CD4-positive, alpha-beta memory T cell (primary cell): ENCODE results near the gene BICC1. TPM values are rescaled to one million over a fixed set of nuclear protein-coding genes. Genes with fewer than 3 reads are reported as not detected.

ENCODE experiments used
- CTCF ChIA-PET: fragments of 350-600 bp; sonication (Branson Sonifier 250); formaldehyde crosslinking; loops from one replicate; lab custom pipeline; 2021; ENCODE audit warnings: inconsistent platforms; ENCODE audit not compliant: partially characterized antibody; lab: Charles Lee
- POLR2A ChIA-PET: fragments of 350-600 bp; sonication (Branson Sonifier 250); formaldehyde crosslinking; loops from one replicate; lab custom pipeline; 2021; ENCODE audit not compliant: partially characterized antibody; lab: Charles Lee
- DNase-seq, 5 donors: peaks; one replicate each; pipeline versions ENCODE4 v3.0.0 to v3.0.0-alpha.2; 2020 to 2022; ENCODE audit warnings: mixed read lengths in 1 of 5
- H3K27ac ChIP-seq: one replicate; pipeline ENCODE4 v1.7.0; 2013; ENCODE audit warnings: low read depth, low read length
- H3K27me3 ChIP-seq: 2 replicates; pipeline ENCODE4 v1.7.0; 2013; ENCODE audit warnings: mild to moderate bottlenecking, low read length, moderate library complexity; ENCODE audit not compliant: insufficient read depth
- H3K36me3 ChIP-seq: 2 replicates; pipeline ENCODE4 v1.7.0; 2013; ENCODE audit warnings: mild to moderate bottlenecking, low read length, moderate library complexity; ENCODE audit not compliant: insufficient read depth
- H3K4me1 ChIP-seq: 2 replicates; pipeline ENCODE4 v1.7.0; 2013; ENCODE audit warnings: mild to moderate bottlenecking, low read length, moderate library complexity; ENCODE audit not compliant: insufficient read depth
- H3K4me3 ChIP-seq, 2 donors: one replicate each; pipeline ENCODE4 v1.7.0; 2013; ENCODE audit warnings: low read length in 2 of 2, mild to moderate bottlenecking in 1 of 2
- H3K9me3 ChIP-seq, 2 donors: one replicate each; pipeline ENCODE4 v1.7.0; 2013; ENCODE audit warnings: low read length in 2 of 2, control low read depth in 1 of 2; ENCODE audit not compliant: control insufficient read depth in 1 of 2
- H3K27ac Mint-ChIP-seq, 7 donors: one replicate each; pipeline ENCODE4 v1.8.0; 2020 to 2021; ENCODE audit warnings: mixed read lengths in 7 of 7, mild to moderate bottlenecking in 6 of 7, inconsistent platforms in 3 of 7, moderate library complexity in 3 of 7
- H3K27me3 Mint-ChIP-seq, 2 donors: one replicate each; pipeline ENCODE4 v1.8.0; 2020 to 2021; ENCODE audit warnings: mixed read lengths in 2 of 2
- H3K36me3 Mint-ChIP-seq, 2 donors: one replicate each; pipeline ENCODE4 v1.8.0; 2020 to 2021; ENCODE audit warnings: mixed read lengths in 2 of 2, inconsistent platforms in 1 of 2, mild to moderate bottlenecking in 1 of 2
- H3K4me1 Mint-ChIP-seq, 4 donors: one replicate each; pipeline ENCODE4 v1.8.0; 2020 to 2021; ENCODE audit warnings: mixed read lengths in 4 of 4, mild to moderate bottlenecking in 1 of 4
- H3K4me3 Mint-ChIP-seq, 8 donors: one replicate each; pipeline ENCODE4 v1.8.0; 2020 to 2021; ENCODE audit warnings: mixed read lengths in 8 of 8, mild to moderate bottlenecking in 7 of 8, moderate library complexity in 6 of 8, inconsistent platforms in 3 of 8
- H3K9me3 Mint-ChIP-seq, 8 donors: one replicate each; pipeline ENCODE4 v1.8.0; 2020 to 2021; ENCODE audit warnings: mixed read lengths in 8 of 8, mild to moderate bottlenecking in 5 of 8, inconsistent platforms in 3 of 8, moderate library complexity in 1 of 8
- intact Hi-C: fragments of 100-400 bp; cut with micrococcal nuclease; formaldehyde crosslinking; loops from one replicate; pipeline ENCODE4 v1.15.1; 2023
- polyA plus RNA-seq, 2 donors: library from polyadenylated mRNA; unstranded; fragments of 300-500 nt; fragmentation: Illumina TruSeq; gene quantifications; one replicate each; pipeline ENCODE4 v1.2.3, GENCODE V29; 2021
- total RNA-seq, 2 experiments: library from RNA; stranded (reverse); gene quantifications; one replicate each; pipeline ENCODE4 v1.2.3, GENCODE V29; 2021

BICC1 gene
- total and polyA plus RNA-seq, 4 experiments from 2014 or later = not detected

DNA sequence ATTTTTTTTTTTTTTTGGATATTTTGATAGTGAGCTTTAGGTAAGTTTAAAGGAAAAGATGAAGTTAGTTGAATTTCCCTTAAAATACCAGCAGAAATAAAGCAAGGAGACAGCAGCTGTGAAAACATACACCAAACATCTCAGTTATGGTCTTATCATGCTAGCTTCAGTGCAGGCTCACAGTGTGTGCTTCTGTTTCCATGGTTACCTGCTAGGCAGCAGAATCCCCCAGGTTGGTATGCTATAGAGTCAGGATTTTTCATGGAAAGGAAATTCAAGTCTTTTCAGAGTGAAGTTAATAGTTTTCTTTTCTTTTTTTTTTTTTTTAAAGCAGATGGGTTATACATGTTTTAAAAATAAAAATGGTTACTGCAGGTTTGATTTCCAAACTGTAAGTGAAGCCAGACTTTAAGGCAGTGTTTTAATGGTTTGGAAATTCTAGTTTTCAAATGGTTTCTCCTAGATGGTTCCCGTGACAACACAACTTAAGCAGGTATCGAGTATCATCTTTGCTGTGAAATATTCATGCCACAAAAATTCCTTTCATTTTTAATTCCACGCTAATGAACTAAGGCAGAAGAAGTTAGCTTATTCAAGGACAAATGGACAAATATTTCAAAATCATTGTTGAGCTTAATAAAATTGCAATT, 230.9 kb downstream of the BICC1 start:
- no peaks in the 10 kb centered on the region for H3K36me3 ChIP-seq
- H3K4me3 Mint-ChIP-seq = no peak overlapping the region
- no peak for DNase-seq
- H3K4me3 ChIP-seq = no peak overlapping the region
- no peaks in the 10 kb centered on the region for H3K36me3 Mint-ChIP-seq
- H3K9me3 ChIP-seq = no peaks in the 10 kb centered on the region
- no peaks in the 10 kb centered on the region for H3K4me1 Mint-ChIP-seq
- peaks cover 0 to 2% (median 0%) of the 10 kb centered on the region in 8 donors for H3K9me3 Mint-ChIP-seq
- peaks cover 2% of the 10 kb centered on the region in 2 donors for H3K27me3 Mint-ChIP-seq
- no peaks in the 10 kb centered on the region for H3K27me3 ChIP-seq
- H3K4me1 ChIP-seq = no peaks in the 10 kb centered on the region
- H3K27ac ChIP-seq = no peak overlapping the region
- ChIA-PET POLR2A (no interaction called here), CTCF (no interaction called here)
- no peak overlapping the region for H3K27ac Mint-ChIP-seq
- intact Hi-C loops = no loop called here

DNA sequence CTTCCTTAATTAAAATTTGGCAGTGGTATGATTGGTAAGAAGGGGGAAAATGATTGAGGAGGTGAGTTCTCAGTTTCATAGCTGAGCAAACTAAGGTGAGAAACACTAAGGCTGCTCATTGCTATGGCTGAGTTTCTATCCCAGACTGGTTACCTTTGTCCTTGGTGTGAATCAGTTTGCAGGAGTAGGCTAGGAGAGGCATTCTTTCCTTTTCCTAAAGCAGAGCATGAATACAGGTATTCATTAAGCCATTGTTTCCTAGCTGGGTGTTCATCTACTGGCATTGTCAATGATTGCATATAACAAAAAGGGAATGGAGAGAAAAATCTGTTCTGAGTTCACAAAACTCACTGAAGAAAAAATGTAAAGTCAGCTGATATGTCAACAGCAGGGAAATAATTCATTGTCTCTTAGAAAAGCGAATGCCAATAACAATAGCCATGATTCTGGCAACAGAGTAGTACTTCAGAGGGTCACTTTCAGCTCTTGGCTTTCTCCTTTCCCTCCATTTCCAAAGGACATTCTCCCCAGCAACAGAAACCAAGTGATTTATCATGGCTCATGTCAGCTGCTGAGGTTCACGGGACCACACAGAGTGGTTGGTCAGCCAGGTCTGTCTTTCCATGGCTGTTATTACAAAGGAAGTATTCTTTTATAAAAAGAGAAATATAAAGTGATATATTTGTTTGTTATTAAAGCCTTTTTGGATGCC, 234.0 kb downstream of the BICC1 start:
- ChIA-PET POLR2A (no interaction called here), CTCF (no interaction called here)
- Histone ChIP-seq H3K4me3 (no peak overlapping the region), H3K27ac (no peak overlapping the region), H3K4me1 (no peaks in the 10 kb centered on the region), H3K27me3 (no peaks in the 10 kb centered on the region), H3K36me3 (no peaks in the 10 kb centered on the region), H3K9me3 (no peaks in the 10 kb centered on the region)
- H3K4me1 Mint-ChIP-seq = no peaks in the 10 kb centered on the region
- H3K27me3 Mint-ChIP-seq = peaks cover 0 to 2% of the 10 kb centered on the region in 2 donors
- no peak overlapping the region for H3K27ac Mint-ChIP-seq
- H3K36me3 Mint-ChIP-seq = no peaks in the 10 kb centered on the region
- no peak overlapping the region for H3K4me3 Mint-ChIP-seq
- H3K9me3 Mint-ChIP-seq = no peaks in the 10 kb centered on the region
- intact Hi-C loops = no loop called here
- no peak for DNase-seq

DNA sequence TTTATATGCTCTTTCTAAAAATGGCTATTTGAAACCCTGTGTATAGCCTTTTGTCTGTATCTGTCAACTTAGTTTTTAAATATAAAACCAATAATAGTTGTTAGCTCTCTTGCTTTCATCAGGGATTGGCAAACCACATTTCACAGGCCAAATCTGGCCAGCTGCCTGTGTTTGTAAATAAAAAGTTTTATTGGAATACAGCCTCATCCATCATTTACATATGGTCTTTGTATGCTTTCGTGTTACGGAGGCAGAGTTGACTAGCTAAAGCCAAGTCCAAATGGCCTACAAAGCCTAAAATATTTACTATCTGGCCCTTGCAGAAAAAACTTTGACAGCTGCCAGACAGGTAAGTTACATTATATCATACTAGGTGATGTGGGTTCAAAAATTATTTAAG, 235.0 kb downstream of the BICC1 start:
- Histone ChIP-seq H3K9me3 (no peaks in the 10 kb centered on the region), H3K27me3 (no peaks in the 10 kb centered on the region), H3K4me3 (no peak overlapping the region), H3K4me1 (no peaks in the 10 kb centered on the region), H3K36me3 (no peaks in the 10 kb centered on the region), H3K27ac (no peak overlapping the region)
- Mint-ChIP-seq H3K4me1 (no peaks in the 10 kb centered on the region), H3K9me3 (no peaks in the 10 kb centered on the region), H3K4me3 (no peak overlapping the region), H3K27ac (no peak overlapping the region), H3K36me3 (no peaks in the 10 kb centered on the region), H3K27me3 (peaks cover 0 to 2% of the 10 kb centered on the region in 2 donors)
- intact Hi-C loops = no loop called here
- no peak for DNase-seq
- ChIA-PET CTCF (no interaction called here), POLR2A (no interaction called here)

DNA sequence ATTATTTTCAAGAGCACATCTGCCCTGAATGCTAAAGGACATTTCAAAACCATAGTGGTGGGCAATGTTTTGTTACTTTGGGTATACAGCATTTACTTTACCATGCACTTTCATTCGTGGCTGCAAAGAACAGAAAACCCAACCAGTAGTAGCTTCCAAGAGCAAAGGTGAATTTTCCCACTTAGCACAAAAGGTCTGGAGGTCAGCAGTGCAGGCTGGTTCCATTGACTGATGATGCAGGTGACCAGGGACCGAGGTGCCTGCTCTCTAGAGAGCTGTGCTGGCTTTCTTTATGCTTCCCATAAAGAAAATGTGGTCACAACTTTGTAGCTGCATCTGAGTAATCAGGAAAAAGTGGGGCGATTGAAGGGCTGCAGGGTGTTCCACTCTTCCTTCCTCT, 240.0 kb downstream of the BICC1 start:
- Mint-ChIP-seq H3K27ac (no peak overlapping the region), H3K27me3 (no peaks in the 10 kb centered on the region), H3K36me3 (no peaks in the 10 kb centered on the region), H3K4me1 (peaks cover 0 to 2% (median 0%) of the 10 kb centered on the region in 4 donors), H3K4me3 (no peak overlapping the region), H3K9me3 (no peaks in the 10 kb centered on the region)
- no peaks in the 10 kb centered on the region for H3K4me1 ChIP-seq
- H3K36me3 ChIP-seq = no peaks in the 10 kb centered on the region
- intact Hi-C loops = no loop called here
- H3K4me3 ChIP-seq = no peak overlapping the region
- no peaks in the 10 kb centered on the region for H3K9me3 ChIP-seq
- no peak overlapping the region for H3K27ac ChIP-seq
- no peak for DNase-seq
- ChIA-PET CTCF (no interaction called here), POLR2A (no interaction called here)
- no peaks in the 10 kb centered on the region for H3K27me3 ChIP-seq

DNA sequence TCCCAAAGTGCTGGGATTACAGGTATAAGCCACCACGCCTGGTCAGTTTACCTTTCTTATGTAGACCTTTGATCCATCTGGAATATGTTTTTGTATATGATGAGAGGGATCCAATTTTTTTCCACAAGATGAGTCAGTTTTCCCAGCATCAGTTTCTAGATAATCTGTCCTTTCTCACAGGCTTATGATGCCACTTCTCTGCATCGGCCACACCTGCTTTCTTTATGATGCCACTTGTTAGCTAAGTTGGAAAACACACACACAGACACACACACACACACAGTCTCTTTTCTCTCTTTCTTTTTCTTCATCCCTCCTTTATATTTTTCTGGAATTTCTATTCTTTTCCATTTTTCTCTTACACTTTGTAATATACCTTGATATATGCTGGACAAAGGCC, 240.8 kb downstream of the BICC1 start:
- H3K4me3 Mint-ChIP-seq = no peak overlapping the region
- Histone ChIP-seq H3K4me1 (no peaks in the 10 kb centered on the region), H3K27me3 (no peaks in the 10 kb centered on the region), H3K36me3 (no peaks in the 10 kb centered on the region), H3K9me3 (no peaks in the 10 kb centered on the region), H3K4me3 (no peak overlapping the region), H3K27ac (no peak overlapping the region)
- no peaks in the 10 kb centered on the region for H3K36me3 Mint-ChIP-seq
- intact Hi-C loops = no loop called here
- H3K9me3 Mint-ChIP-seq = no peaks in the 10 kb centered on the region
- CTCF ChIA-PET = no interaction called here
- H3K27ac Mint-ChIP-seq = no peak overlapping the region
- DNase-seq = no peak
- peaks cover 0 to 2% (median 0%) of the 10 kb centered on the region in 4 donors for H3K4me1 Mint-ChIP-seq
- POLR2A ChIA-PET = no interaction called here
- peaks cover 0 to 2% of the 10 kb centered on the region in 2 donors for H3K27me3 Mint-ChIP-seq

DNA sequence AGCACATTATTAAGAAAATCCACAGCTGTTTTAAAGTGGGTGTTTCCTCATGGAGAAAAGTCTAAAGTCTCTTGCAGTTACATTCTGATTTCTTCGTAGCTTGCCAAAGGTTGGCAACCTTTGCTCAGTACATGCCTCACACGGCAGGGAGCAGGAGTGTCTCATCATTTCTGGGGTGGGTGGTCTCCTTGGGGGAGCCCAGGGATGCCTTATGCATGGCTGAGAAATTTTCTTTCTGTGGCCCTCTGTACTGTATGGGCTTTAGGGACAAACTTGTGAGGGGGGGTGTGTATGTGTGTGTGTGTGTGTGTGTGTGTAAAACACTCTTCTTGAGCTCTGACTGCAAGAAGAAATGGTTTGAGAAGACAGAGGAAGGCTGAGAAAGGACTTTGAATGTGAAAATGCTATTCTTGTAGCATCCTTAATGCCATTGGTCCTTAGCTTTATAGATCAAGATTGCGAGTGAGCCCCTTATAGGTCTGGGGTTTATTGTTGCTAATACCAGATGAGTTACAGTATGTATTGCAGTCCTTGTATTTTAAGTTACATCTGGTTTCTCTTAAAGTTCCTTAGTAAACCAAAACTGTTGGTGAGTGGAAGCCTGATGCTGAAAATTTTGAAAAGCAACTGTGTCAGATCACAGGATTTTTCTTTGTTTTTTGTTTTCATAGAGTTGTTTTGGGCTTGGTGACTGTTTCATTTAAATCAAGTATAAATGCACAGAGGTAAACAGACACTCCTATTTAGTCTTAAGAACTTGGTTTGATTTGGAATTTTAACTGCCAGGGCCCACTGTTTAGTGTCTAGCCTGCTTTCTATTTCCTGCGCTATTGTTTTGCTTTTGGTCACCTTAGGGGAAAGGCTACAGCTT, 242.0 kb downstream of the BICC1 start:
- H3K27ac Mint-ChIP-seq = no peak overlapping the region

DNA sequence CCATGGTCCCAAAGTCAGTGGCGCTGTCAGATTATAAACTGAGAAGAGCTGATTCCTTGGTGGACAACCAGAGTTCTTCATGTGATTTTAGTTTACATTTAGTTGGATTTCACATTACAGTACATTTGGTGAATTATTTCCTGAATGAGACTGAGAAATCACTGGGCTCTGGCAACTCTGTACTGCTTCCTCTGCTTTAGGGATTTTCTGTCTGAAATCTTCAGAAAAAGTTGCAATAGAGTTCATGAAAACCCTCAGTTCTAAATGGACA, 242.6 kb downstream of the BICC1 start:
- Histone ChIP-seq H3K4me3 (no peak overlapping the region), H3K27ac (no peak overlapping the region), H3K36me3 (no peaks in the 10 kb centered on the region), H3K4me1 (no peaks in the 10 kb centered on the region), H3K9me3 (no peaks in the 10 kb centered on the region), H3K27me3 (no peaks in the 10 kb centered on the region)
- POLR2A ChIA-PET = no interaction called here
- Mint-ChIP-seq H3K4me3 (no peak overlapping the region), H3K27me3 (peaks cover 2 to 4% of the 10 kb centered on the region in 2 donors), H3K4me1 (peaks cover 0 to 2% (median 0%) of the 10 kb centered on the region in 4 donors), H3K9me3 (no peaks in the 10 kb centered on the region), H3K27ac (no peak overlapping the region), H3K36me3 (no peaks in the 10 kb centered on the region)
- CTCF ChIA-PET = no interaction called here
- DNase-seq = no peak
- intact Hi-C loops = no loop called here

More for the DNA sequence above, 242.0 kb downstream of the BICC1 start:
- no peak for DNase-seq
- no peak overlapping the region for H3K4me3 ChIP-seq
- peaks cover 0 to 2% of the 10 kb centered on the region in 2 donors for H3K27me3 Mint-ChIP-seq
- no peaks in the 10 kb centered on the region for H3K27me3 ChIP-seq
- H3K4me1 ChIP-seq = no peaks in the 10 kb centered on the region
- no peak overlapping the region for H3K27ac ChIP-seq
- H3K36me3 Mint-ChIP-seq = no peaks in the 10 kb centered on the region
- H3K9me3 ChIP-seq = no peaks in the 10 kb centered on the region
- H3K36me3 ChIP-seq = no peaks in the 10 kb centered on the region
- peaks cover 0 to 2% (median 0%) of the 10 kb centered on the region in 4 donors for H3K4me1 Mint-ChIP-seq
- ChIA-PET CTCF (no interaction called here), POLR2A (no interaction called here)
- no peaks in the 10 kb centered on the region for H3K9me3 Mint-ChIP-seq
- H3K4me3 Mint-ChIP-seq = no peak overlapping the region
- intact Hi-C loops = no loop called here
